H9 (cell line): ENCODE data around the gene UCP3. TPM values are rescaled to one million over a fixed set of nuclear protein-coding genes. Genes with fewer than 3 reads are reported as not detected.

Experiments
- DNase-seq: peaks from one replicate; pipeline ENCODE4 v3.0.0-alpha.2; 2017
- H2AFZ ChIP-seq: one replicate; pipeline ENCODE4 v1.6.1; 2013; ENCODE audit warnings: mild to moderate bottlenecking, low read length, control low read depth, moderate library complexity
- H2AK5ac ChIP-seq: 2 replicates; pipeline ENCODE4 v1.6.1; 2013; ENCODE audit warnings: low read length, control low read depth, mixed read lengths; ENCODE audit not compliant: insufficient read length
- H2BK120ac ChIP-seq: one replicate; pipeline ENCODE4 v1.6.1; 2013; ENCODE audit warnings: low read depth, mild to moderate bottlenecking, low read length, control low read depth, inconsistent platforms; ENCODE audit not compliant: poor library complexity, severe bottlenecking
- H2BK12ac ChIP-seq: 2 replicates; pipeline ENCODE4 v1.6.1; 2013; ENCODE audit warnings: low read length, control low read depth, mixed read lengths, low read depth; ENCODE audit not compliant: insufficient read length
- H2BK15ac ChIP-seq: 2 replicates; pipeline ENCODE4 v1.6.1; 2013; ENCODE audit warnings: low read depth, low read length, control low read depth
- H2BK20ac ChIP-seq: one replicate; pipeline ENCODE4 v1.6.1; 2013; ENCODE audit warnings: low read depth, mild to moderate bottlenecking, low read length, control low read depth, inconsistent platforms; ENCODE audit not compliant: poor library complexity, severe bottlenecking
- H2BK5ac ChIP-seq: 2 replicates; pipeline ENCODE4 v1.6.1; 2013; ENCODE audit warnings: low read length, control low read depth, mixed read lengths; ENCODE audit not compliant: insufficient read length
- H3K14ac ChIP-seq: 2 replicates; pipeline ENCODE4 v1.6.1; 2013; ENCODE audit warnings: low read length, control low read depth; ENCODE audit not compliant: insufficient read depth
- H3K18ac ChIP-seq: 2 replicates; pipeline ENCODE4 v1.6.1; 2013; ENCODE audit warnings: low read depth, mild to moderate bottlenecking, mixed read lengths, low read length, control low read depth; ENCODE audit not compliant: insufficient read length
- H3K23ac ChIP-seq: 2 replicates; pipeline ENCODE4 v1.6.1; 2013; ENCODE audit warnings: low read length, control low read depth, mixed read lengths, low read depth; ENCODE audit not compliant: insufficient read length
- H3K23me2 ChIP-seq: 2 replicates; pipeline ENCODE4 v1.6.1; 2013; ENCODE audit warnings: low read depth, mild to moderate bottlenecking, mixed read lengths, low read length, control low read depth; ENCODE audit not compliant: insufficient read length, poor library complexity, severe bottlenecking
- H3K27ac ChIP-seq: 2 replicates; pipeline ENCODE4 v1.5.1; 2013; ENCODE audit warnings: low read length, control low read depth, mixed read lengths, low read depth; ENCODE audit not compliant: insufficient read length
- H3K27me3 ChIP-seq: 2 replicates; pipeline ENCODE4 v1.6.1; 2013; ENCODE audit warnings: low read length, control low read depth, inconsistent platforms; ENCODE audit not compliant: insufficient read depth
- H3K4ac ChIP-seq: 2 replicates; pipeline ENCODE4 v1.6.1; 2013; ENCODE audit warnings: low read depth, mild to moderate bottlenecking, control low read depth, inconsistent platforms, low read length, moderate library complexity
- H3K4me1 ChIP-seq: 2 replicates; pipeline ENCODE4 v1.6.1; 2013; ENCODE audit warnings: low read length, control low read depth, inconsistent platforms; ENCODE audit not compliant: insufficient read depth
- H3K4me2 ChIP-seq: 2 replicates; pipeline ENCODE4 v1.6.1; 2013; ENCODE audit warnings: low read length, control low read depth, mixed read lengths; ENCODE audit not compliant: insufficient read length, insufficient read depth
- H3K56ac ChIP-seq: 2 replicates; pipeline ENCODE4 v1.6.1; 2013; ENCODE audit warnings: low read depth, mild to moderate bottlenecking, mixed read lengths, low read length, control low read depth; ENCODE audit not compliant: insufficient read length
- H3K79me1 ChIP-seq: 2 replicates; pipeline ENCODE4 v1.6.1; 2013; ENCODE audit warnings: low read depth, mild to moderate bottlenecking, moderate library complexity, low read length, control low read depth, inconsistent platforms; ENCODE audit not compliant: insufficient read depth, poor library complexity, severe bottlenecking
- H3K79me2 ChIP-seq: 2 replicates; pipeline ENCODE4 v1.6.1; 2013; ENCODE audit warnings: low read length, control low read depth, inconsistent platforms; ENCODE audit not compliant: insufficient read depth
- H3K9ac ChIP-seq: 2 replicates; pipeline ENCODE4 v1.6.1; 2013; ENCODE audit warnings: low read length, control low read depth, mixed read lengths; ENCODE audit not compliant: insufficient read length; ENCODE audit errors: extremely low read depth
- H3K9me3 ChIP-seq: one replicate; pipeline ENCODE4 v1.6.1; 2013; ENCODE audit warnings: low read depth, low read length, inconsistent platforms; ENCODE audit not compliant: control insufficient read depth
- H3T11ph ChIP-seq: one replicate; pipeline ENCODE4 v1.6.1; 2013; ENCODE audit warnings: mild to moderate bottlenecking, low read length, control low read depth, inconsistent platforms
- H4K20me1 ChIP-seq: one replicate; pipeline ENCODE4 v1.6.1; 2013; ENCODE audit not compliant: control insufficient read depth, insufficient read length, insufficient read depth
- H4K5ac ChIP-seq: 2 replicates; pipeline ENCODE4 v1.6.1; 2013; ENCODE audit warnings: low read depth, mild to moderate bottlenecking, mixed read lengths, low read length, control low read depth; ENCODE audit not compliant: insufficient read length
- H4K8ac ChIP-seq: replicated peaks from 2 replicates; pipeline ENCODE4 v1.6.1; 2013; ENCODE audit warnings: low read length, control low read depth, mixed read lengths, low read depth; ENCODE audit not compliant: insufficient read length
- H4K91ac ChIP-seq: 2 replicates; pipeline ENCODE4 v1.6.1; 2013; ENCODE audit warnings: low read depth, mild to moderate bottlenecking, moderate library complexity, mixed read lengths, low read length, control low read depth; ENCODE audit not compliant: insufficient read length
- H3K27ac Mint-ChIP-seq, 3 experiments: 2 replicates in 2 of 3; 3 replicates in 1 of 3; pipeline ENCODE4 v1.8.0; 2020 to 2021; ENCODE audit warnings: mixed read lengths in 3 of 3, mild to moderate bottlenecking in 1 of 3, moderate library complexity in 1 of 3
- H3K27me3 Mint-ChIP-seq: 2 replicates; pipeline ENCODE4 v1.8.0; 2021; ENCODE audit warnings: low read depth, mild to moderate bottlenecking, moderate library complexity, mixed read lengths
- H3K36me3 Mint-ChIP-seq, 3 experiments: 2 replicates in 2 of 3; 3 replicates in 1 of 3; pipeline ENCODE4 v1.8.0; 2020 to 2021; ENCODE audit warnings: low read depth in 3 of 3, mixed read lengths in 3 of 3; ENCODE audit not compliant: insufficient read depth in 1 of 3
- H3K4me1 Mint-ChIP-seq, 2 experiments: 2 replicates each; pipeline ENCODE4 v1.8.0; 2020; ENCODE audit warnings: mixed read lengths in 2 of 2
- H3K4me3 Mint-ChIP-seq, 2 experiments: 2 replicates in 1 of 2; 3 replicates in 1 of 2; pipeline ENCODE4 v1.8.0; 2020 to 2021; ENCODE audit warnings: mild to moderate bottlenecking in 2 of 2, mixed read lengths in 2 of 2, moderate library complexity in 1 of 2
- H3K9me3 Mint-ChIP-seq, 2 experiments: 2 replicates in 1 of 2; 3 replicates in 1 of 2; pipeline ENCODE4 v1.8.0; 2020; ENCODE audit warnings: mild to moderate bottlenecking in 2 of 2, mixed read lengths in 2 of 2, moderate library complexity in 1 of 2
- CTCF ChIP-seq: fragments of 200-600 bp; sonication (generic); conservative IDR thresholded peaks from 3 replicates; pipeline ENCODE4 v1.8.0; 2021; ENCODE audit warnings: antibody characterized with exemption, mild to moderate bottlenecking
- WGBS: extraction: QIAGEN DNeasy Blood & Tissue Kit; methylation state at CpG from one replicate; pipeline ENCODE4 v1.1.7; 2013; ENCODE audit warnings: missing lambda C conversion rate, low lambda C conversion rate, mixed read lengths; ENCODE audit not compliant: insufficient read length; ENCODE audit errors: extremely low coverage; 5-methylcytosine and 5-hydroxymethylcytosine counted together
- total RNA-seq: library from RNA; stranded (reverse); gene quantifications from 2 replicates; pipeline ENCODE4 v1.2.1, GENCODE V29; 2021

The UCP3 gene
- total RNA-seq, 1 experiment from 2014 or later = 0.85 TPM

GRCh38 chr11:73983741-73984538 lies 24.9 kb downstream of the UCP3 start:
- no peaks in the 10 kb centered on the region for H3K9me3 ChIP-seq
- H3K4me1 Mint-ChIP-seq = peaks cover 31 to 40% of the 10 kb centered on the region in 2 experiments
- WGBS = no CpG with 5 or more reads among the region's 18 CpGs
- DNase-seq = no peak
- no peak overlapping the region for H3K27ac ChIP-seq
- H2BK120ac ChIP-seq = no peak overlapping the region
- no peaks in the 10 kb centered on the region; a peak in 1 of 5 replicates for H3K9me3 Mint-ChIP-seq
- H3K79me1 ChIP-seq = no peaks in the 10 kb centered on the region
- peak overlapping the region; percentile 7 for H2AFZ ChIP-seq
- H2AK5ac ChIP-seq = no peak overlapping the region
- H3K36me3 Mint-ChIP-seq = peaks cover 17 to 25% (median 25%) of the 10 kb centered on the region in 3 experiments; a peak in 6 of 7 replicates
- no peak overlapping the region for H2BK20ac ChIP-seq
- H4K20me1 ChIP-seq = no peaks in the 10 kb centered on the region
- H3T11ph ChIP-seq = no peak overlapping the region
- TF ChIP-seq CTCF = no peak
- peaks cover 22% of the 10 kb centered on the region for H3K27me3 Mint-ChIP-seq
- no peak overlapping the region; the same call in 1 of the 2 replicates for H3K4ac ChIP-seq
- no peak overlapping the region for H4K91ac ChIP-seq
- peak overlapping the region; percentile 85 to 97 for H3K4me3 Mint-ChIP-seq
- H3K18ac ChIP-seq = no peak overlapping the region
- H3K23me2 ChIP-seq = peaks cover 11% of the 10 kb centered on the region
- peak overlapping the region in 2 of 3 experiments; percentile 9 to 46; a peak in 1 of 7 replicates for H3K27ac Mint-ChIP-seq
- H3K4me1 ChIP-seq = no peaks in the 10 kb centered on the region; the same call in 1 of the 2 replicates
- no peak overlapping the region for H3K9ac ChIP-seq
- peak overlapping the region; percentile 62 for H3K4me2 ChIP-seq
- 0 out of 2 replicates have a peak, but pooled peaks cover 2% of the 10 kb centered on the region for H3K79me2 ChIP-seq
- no peak overlapping the region for H3K23ac ChIP-seq
- no peaks in the 10 kb centered on the region for H3K27me3 ChIP-seq
- H4K8ac ChIP-seq = no peak overlapping the region
- H4K5ac ChIP-seq = no peak overlapping the region
- peak overlapping the region; percentile 21; the same call in 1 of the 2 replicates for H3K14ac ChIP-seq
- no peak overlapping the region for H2BK12ac ChIP-seq
- no peak overlapping the region for H3K56ac ChIP-seq
- no peak overlapping the region for H2BK15ac ChIP-seq
- no peak overlapping the region for H2BK5ac ChIP-seq
